Skeletal muscle satellite cell (primary cell): ENCODE data around the gene ALDH1B1.
"Not testable (repeated sequence)": the region's sequence is repeated elsewhere in the genome, so short reads cannot be mapped to it uniquely, and the experiment has no call there.

Source experiments
- H3K27me3 ChIP-seq: 2 replicates; pipeline ENCODE4 v1.7.0; 2013; ENCODE audit warnings: low read length; ENCODE audit not compliant: control insufficient read depth, insufficient read depth
- H3K36me3 ChIP-seq: 2 replicates; pipeline ENCODE4 v1.7.0; 2013; ENCODE audit warnings: mild to moderate bottlenecking, control low read depth, low read length; ENCODE audit not compliant: insufficient read depth
- H3K4me1 ChIP-seq: 2 replicates; pipeline ENCODE4 v1.7.0; 2013; ENCODE audit warnings: low read length; ENCODE audit not compliant: control insufficient read depth, insufficient read depth
- H3K4me2 ChIP-seq: 2 replicates; pipeline ENCODE4 v1.7.0; 2013; ENCODE audit warnings: mild to moderate bottlenecking, low read length
- H3K4me3 ChIP-seq: 2 replicates; pipeline ENCODE4 v1.7.0; 2013; ENCODE audit warnings: low read length
- H3K9ac ChIP-seq: 2 replicates; pipeline ENCODE4 v1.7.0; 2013; ENCODE audit warnings: mild to moderate bottlenecking, low read depth, low read length, moderate library complexity
- H3K9me3 ChIP-seq: replicated peaks from 2 replicates; pipeline ENCODE4 v1.7.0; 2013; ENCODE audit warnings: mild to moderate bottlenecking, control low read depth, low read length

Gene ALDH1B1

DNA sequence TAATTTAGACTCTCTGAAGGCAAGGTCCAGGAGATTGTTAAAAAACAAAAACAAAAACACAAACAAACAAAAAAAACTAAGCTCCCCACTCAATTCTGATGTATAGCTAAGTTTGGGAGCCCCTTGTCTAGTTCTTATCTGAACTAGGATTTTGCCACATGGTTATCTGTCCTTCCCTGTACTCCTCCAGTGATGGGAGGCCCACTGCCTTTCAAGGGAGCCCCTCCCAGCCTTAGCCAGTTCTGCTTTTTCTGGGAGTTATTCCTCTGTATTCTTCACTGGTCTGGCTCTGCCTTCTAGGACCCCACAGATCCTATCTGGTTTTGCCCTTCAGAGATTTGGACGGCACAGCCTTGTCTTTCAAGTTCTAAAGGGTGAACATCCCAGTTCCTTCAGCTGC is 2.1 kb upstream of the ALDH1B1 start:
- Histone ChIP-seq H3K4me2 (no peak overlapping the region), H3K9ac (no peak overlapping the region), H3K9me3 (no peaks in the 10 kb centered on the region), H3K27me3 (no peaks in the 10 kb centered on the region), H3K4me1 (peaks cover 36% of the 10 kb centered on the region), H3K4me3 (no peak overlapping the region), H3K36me3 (no peaks in the 10 kb centered on the region)

DNA sequence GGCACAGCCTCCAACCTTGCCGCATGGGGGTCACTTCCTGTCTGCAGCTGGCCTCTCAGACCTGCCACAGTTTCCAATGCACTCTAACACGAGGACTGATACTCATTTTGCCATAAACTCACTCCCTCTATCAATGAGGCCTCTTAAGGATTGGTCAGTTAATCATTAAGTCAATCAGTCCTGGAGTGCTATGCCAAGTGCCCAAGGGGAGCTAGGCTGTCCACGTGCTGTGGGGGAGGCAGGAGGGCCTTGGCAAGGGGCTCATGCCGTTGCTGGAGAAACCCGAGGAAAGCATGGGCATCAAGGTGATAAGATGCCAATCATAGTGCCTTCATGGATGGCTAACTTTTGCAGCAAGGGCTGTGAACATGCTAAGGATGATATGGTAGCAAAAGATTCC is 1.7 kb upstream of the ALDH1B1 start:
- Histone ChIP-seq H3K4me2 (no peak overlapping the region), H3K4me3 (no peak overlapping the region), H3K27me3 (no peaks in the 10 kb centered on the region), H3K9me3 (no peaks in the 10 kb centered on the region), H3K9ac (no peak overlapping the region), H3K36me3 (peaks cover 2% of the 10 kb centered on the region), H3K4me1 (peaks cover 32% of the 10 kb centered on the region)

- Histone ChIP-seq H3K4me3 (no peak overlapping the region), H3K9me3 (no peaks in the 10 kb centered on the region), H3K9ac (peak overlapping the region; percentile 84), H3K27me3 (no peaks in the 10 kb centered on the region), H3K4me1 (peaks cover 26% of the 10 kb centered on the region), H3K4me2 (peak overlapping the region; percentile 88), H3K36me3 (peaks cover 9% of the 10 kb centered on the region)
Measured at GRCh38 chr9:38391278-38392118, 1.0 kb upstream of the ALDH1B1 start.

- H3K4me1 ChIP-seq: peaks cover 22% of the 10 kb centered on the region
- peak overlapping the region; percentile 88 for H3K4me2 ChIP-seq
- no peaks in the 10 kb centered on the region for H3K9me3 ChIP-seq
- peak overlapping the region; percentile 91 for H3K4me3 ChIP-seq
- H3K9ac ChIP-seq: peak overlapping the region; percentile 84
- peaks cover 18% of the 10 kb centered on the region for H3K36me3 ChIP-seq
- no peaks in the 10 kb centered on the region for H3K27me3 ChIP-seq
Measured at GRCh38 chr9:38393128-38393796, 760 bp downstream of the ALDH1B1 start.

GRCh38 chr9:38394416-38394815 is 1.9 kb downstream of the ALDH1B1 start:
- H3K4me1 ChIP-seq: peaks cover 10% of the 10 kb centered on the region
- H3K4me2 ChIP-seq: peak overlapping the region; percentile 88
- H3K9me3 ChIP-seq: no peaks in the 10 kb centered on the region
- H3K4me3 ChIP-seq: no peak overlapping the region
- no peaks in the 10 kb centered on the region for H3K27me3 ChIP-seq
- no peak overlapping the region for H3K9ac ChIP-seq
- peaks cover 18% of the 10 kb centered on the region for H3K36me3 ChIP-seq

GRCh38 chr9:38395653-38396370 is 3.3 kb downstream of the ALDH1B1 start:
- H3K27me3 ChIP-seq: no peaks in the 10 kb centered on the region
- peaks cover 18% of the 10 kb centered on the region for H3K36me3 ChIP-seq
- H3K4me2 ChIP-seq: no peak overlapping the region
- no peak overlapping the region for H3K9ac ChIP-seq
- H3K4me1 ChIP-seq: peaks cover 12% of the 10 kb centered on the region
- no peaks in the 10 kb centered on the region for H3K9me3 ChIP-seq
- no peak overlapping the region for H3K4me3 ChIP-seq

GRCh38 chr9:38396371-38396671 is 3.8 kb downstream of the ALDH1B1 start:
- H3K27me3 ChIP-seq: no peaks in the 10 kb centered on the region
- H3K4me2 ChIP-seq: no peak overlapping the region
- H3K4me3 ChIP-seq: no peak overlapping the region
- peaks cover 12% of the 10 kb centered on the region for H3K4me1 ChIP-seq
- no peak overlapping the region for H3K9ac ChIP-seq
- H3K9me3 ChIP-seq: no peaks in the 10 kb centered on the region
- peaks cover 18% of the 10 kb centered on the region for H3K36me3 ChIP-seq

- peaks cover 18% of the 10 kb centered on the region for H3K36me3 ChIP-seq
- H3K4me2 ChIP-seq, H3K4me1 ChIP-seq, H3K4me3 ChIP-seq, H3K27me3 ChIP-seq, H3K9me3 ChIP-seq, H3K9ac ChIP-seq: not testable (repeated sequence)
Measured at GRCh38 chr9:38399191-38399590, 6.7 kb downstream of the ALDH1B1 start.

GRCh38 chr9:38401994-38402393 is 9.5 kb downstream of the ALDH1B1 start:
- H3K4me2 ChIP-seq: no peak overlapping the region
- H3K4me3 ChIP-seq: no peak overlapping the region
- H3K4me1 ChIP-seq: peaks cover 6% of the 10 kb centered on the region
- H3K9ac ChIP-seq: no peak overlapping the region
- H3K9me3 ChIP-seq: no peaks in the 10 kb centered on the region
- peaks cover 4% of the 10 kb centered on the region for H3K36me3 ChIP-seq
- H3K27me3 ChIP-seq: peaks cover 29% of the 10 kb centered on the region

DNA sequence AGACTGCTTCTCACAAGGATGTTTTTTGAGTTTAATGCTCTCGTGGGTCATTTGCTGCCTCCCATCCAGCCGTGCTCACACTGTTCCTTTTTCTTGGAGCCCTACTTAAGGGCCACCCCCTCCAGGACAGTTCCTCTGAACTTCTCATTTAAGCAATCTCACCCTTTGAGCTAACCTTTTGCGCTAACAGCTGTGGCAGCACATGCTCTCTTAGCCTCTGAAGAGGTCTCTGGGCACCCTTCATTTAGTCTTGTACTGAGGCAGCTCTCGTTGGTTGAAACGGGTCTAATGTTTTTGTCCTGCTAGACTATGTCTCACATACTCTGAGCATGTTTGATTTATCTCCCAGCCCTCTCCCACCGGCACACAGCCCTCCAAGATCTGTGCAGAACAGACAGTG is 11.8 kb downstream of the ALDH1B1 start:
- H3K36me3 ChIP-seq: no peaks in the 10 kb centered on the region
- H3K9ac ChIP-seq: no peak overlapping the region
- H3K4me1 ChIP-seq: peaks cover 6% of the 10 kb centered on the region
- no peak overlapping the region for H3K4me2 ChIP-seq
- H3K4me3 ChIP-seq: no peak overlapping the region
- H3K27me3 ChIP-seq: peaks cover 37% of the 10 kb centered on the region
- no peaks in the 10 kb centered on the region for H3K9me3 ChIP-seq

DNA sequence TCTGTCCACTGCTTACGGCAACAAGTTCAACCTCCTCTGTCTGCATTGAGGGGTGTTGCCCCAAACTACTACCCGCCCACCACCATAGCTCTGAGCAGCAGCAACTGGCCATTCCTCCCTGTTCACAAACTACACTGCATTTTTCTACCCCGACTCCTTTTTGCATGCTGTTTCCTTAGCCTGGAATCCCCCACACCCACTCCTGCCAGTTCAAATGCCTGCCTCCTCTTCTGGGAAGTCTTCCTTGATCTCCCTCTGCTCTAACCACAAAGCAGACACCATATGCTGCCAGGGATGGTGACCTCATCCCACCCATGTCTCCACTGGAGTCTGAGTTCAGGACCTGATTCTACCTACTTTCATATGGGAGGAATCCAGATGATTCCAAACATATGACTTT is 13.3 kb downstream of the ALDH1B1 start:
- H3K9ac ChIP-seq: no peak overlapping the region
- no peak overlapping the region for H3K4me2 ChIP-seq
- H3K4me3 ChIP-seq: no peak overlapping the region
- peaks cover 4% of the 10 kb centered on the region for H3K4me1 ChIP-seq
- H3K9me3 ChIP-seq: no peaks in the 10 kb centered on the region
- H3K36me3 ChIP-seq: no peaks in the 10 kb centered on the region
- H3K27me3 ChIP-seq: peaks cover 37% of the 10 kb centered on the region
